ENCODE measurements around the gene BRD7.

DNA sequence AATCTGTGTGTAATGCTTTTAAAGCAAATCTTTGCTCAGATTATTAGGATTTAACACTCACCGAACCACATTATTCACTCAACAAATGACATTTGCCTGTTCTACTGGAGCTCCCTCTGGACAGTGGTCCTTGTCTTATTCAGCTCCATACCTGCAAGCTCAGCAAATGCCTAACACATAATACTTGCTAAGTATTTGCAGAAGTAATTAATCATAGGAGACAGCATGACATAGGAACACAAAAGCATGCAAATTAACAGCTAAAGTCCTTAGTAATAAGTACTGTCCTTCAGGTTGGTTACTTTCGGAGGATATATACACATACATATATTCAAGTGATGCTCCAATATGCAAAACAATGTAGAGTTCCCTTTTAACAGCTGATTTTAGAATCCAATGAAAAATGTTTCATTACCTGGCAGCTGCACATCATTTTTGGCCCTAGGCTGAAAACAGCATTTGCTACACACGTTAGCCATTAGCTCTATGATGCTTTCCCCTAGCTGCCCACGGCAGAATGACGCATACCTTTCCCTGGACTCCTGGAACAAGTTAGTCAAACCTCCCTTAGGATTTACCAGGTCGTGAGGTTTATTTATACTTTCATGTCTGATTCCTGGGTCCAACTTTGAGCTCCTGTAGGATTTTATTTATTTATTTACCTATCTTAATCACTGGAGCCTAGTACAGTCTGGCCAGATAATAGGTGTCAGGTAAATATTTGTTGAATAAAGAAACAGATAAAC lies 8.6 kb downstream of the BRD7 start:
- TF ChIP-seq SUZ12 (IDR thresholded peaks at IDR 0.05; ENCODE audit: extremely low read depth, insufficient read depth, insufficient read length) = no peak
- TF ChIP-seq YY1 (IDR thresholded peaks at IDR 0.05; ENCODE audit: insufficient read depth, insufficient read length) = no peak
- TF ChIP-seq ZNF274 (IDR thresholded peaks at IDR 0.05; ENCODE audit: low read depth, low read length) = no peak

All from NT2/D1 (cell line).